AG04450 (cell line): ENCODE measurements around the gene APP. TPM values are rescaled to one million over a fixed set of nuclear protein-coding genes. Genes with fewer than 3 reads are reported as not detected.

Source experiments
- CTCF ChIA-PET: fragments of 300-600, 350-600 bp; formaldehyde crosslinking; extraction: SDS; loops from one replicate; lab custom pipeline; 2022; ENCODE audit warnings: antibody characterized with exemption, inconsistent platforms; lab: Charles Lee
- POLR2A ChIA-PET: fragments of 350-600 bp; formaldehyde crosslinking; extraction: SDS; loops from one replicate; lab custom pipeline; 2021; ENCODE audit warnings: antibody characterized with exemption, inconsistent platforms; lab: Yijun Ruan, JAX
- DNase-seq: peaks from one replicate; pipeline ENCODE4 v3.0.0-alpha.2; 2011; ENCODE audit warnings: low read depth, low spot score
- H3K27ac ChIP-seq: one replicate; pipeline ENCODE4 v1.5.1; 2012; ENCODE audit warnings: low read depth, low read length, control low read depth
- H3K27me3 ChIP-seq: one replicate; pipeline ENCODE4 v1.6.0; 2012; ENCODE audit warnings: low read length; ENCODE audit not compliant: control insufficient read depth, insufficient read depth
- H3K4me3 ChIP-seq: 2 replicates; pipeline ENCODE4 v1.5.1; 2011; ENCODE audit warnings: mild to moderate bottlenecking, low read depth, low read length, control low read depth
- H3K9me3 ChIP-seq: 2 replicates; pipeline ENCODE4 v1.5.1; 2012; ENCODE audit warnings: low read length; ENCODE audit not compliant: control insufficient read depth, insufficient read depth
- CTCF ChIP-seq: IDR thresholded peaks from 2 replicates; pipeline ENCODE4 v1.5.1; 2011; ENCODE audit warnings: low read depth, low read length, control low read depth, inconsistent platforms
- polyA plus RNA-seq: library from polyadenylated mRNA; depleted of rRNA; stranded (reverse); fragments of >200 nt; gene quantifications from 2 replicates; pipeline ENCODE4 v1.2.3, GENCODE V29; 2011

The APP gene
- polyA plus RNA-seq, 1 experiment = 870 TPM

- Histone ChIP-seq H3K9me3 (no peaks in the 10 kb centered on the region; the same call in 1 of the 2 replicates), H3K27me3 (no peaks in the 10 kb centered on the region), H3K27ac (no peak overlapping the region), H3K4me3 (no peak overlapping the region)
- POLR2A ChIA-PET = no interaction called here
- TF ChIP-seq CTCF = no peak
- DNase-seq = no peak
- CTCF ChIA-PET = interaction anchor here (1.4 to 1.8 kb wide), 2 partner anchors 25 to 26 kb away, joined by 3 to 5 read pairs; no protein-coding TSS in a partner anchor
Measured at GRCh38 chr21:25870084-25870483, 300.5 kb downstream of the APP start.

GRCh38 chr21:25867061-25867460 lies 303.5 kb downstream of the APP start:
- POLR2A ChIA-PET = no interaction called here
- H3K27ac ChIP-seq = no peak overlapping the region
- no peak for DNase-seq
- CTCF ChIA-PET = interaction anchor here (0.8 kb wide), 1 partner anchor 28 kb away, joined by 3 read pairs; no protein-coding TSS in a partner anchor
- no peaks in the 10 kb centered on the region for H3K9me3 ChIP-seq
- no peak for TF ChIP-seq CTCF
- H3K4me3 ChIP-seq = no peak overlapping the region
- H3K27me3 ChIP-seq = no peaks in the 10 kb centered on the region

GRCh38 chr21:25863747-25864146 lies 306.8 kb downstream of the APP start:
- ChIA-PET POLR2A (no interaction called here), CTCF (no interaction called here)
- DNase-seq = no peak
- TF ChIP-seq CTCF = no peak
- Histone ChIP-seq H3K4me3 (no peak overlapping the region), H3K27me3 (no peaks in the 10 kb centered on the region), H3K27ac (no peak overlapping the region), H3K9me3 (peaks cover 3% of the 10 kb centered on the region; the same call in 1 of the 2 replicates)

- peaks cover 3% of the 10 kb centered on the region; the same call in 1 of the 2 replicates for H3K9me3 ChIP-seq
- no peak overlapping the region for H3K27ac ChIP-seq
- H3K27me3 ChIP-seq = no peaks in the 10 kb centered on the region
- CTCF ChIA-PET = interaction anchor here (1.0 to 1.4 kb wide), 2 partner anchors 11 to 15 kb away, joined by 4 to 7 read pairs; no protein-coding TSS in a partner anchor
- POLR2A ChIA-PET = no interaction called here
- H3K4me3 ChIP-seq = no peak overlapping the region
- no peak for TF ChIP-seq CTCF
- DNase-seq = no peak
Measured at GRCh38 chr21:25863031-25863430, 307.5 kb downstream of the APP start.

GRCh38 chr21:25862596-25862995 lies 308.0 kb downstream of the APP start:
- peaks cover 3% of the 10 kb centered on the region; the same call in 1 of the 2 replicates for H3K9me3 ChIP-seq
- H3K4me3 ChIP-seq = no peak overlapping the region
- no peaks in the 10 kb centered on the region for H3K27me3 ChIP-seq
- DNase-seq = no peak
- peak; percentile 75 for TF ChIP-seq CTCF
- no peak overlapping the region for H3K27ac ChIP-seq
- POLR2A ChIA-PET = no interaction called here
- CTCF ChIA-PET = interaction anchor here (0.5 to 1.4 kb wide), 6 partner anchors 11 to 119 kb away, joined by 3 to 7 read pairs (median 4); no protein-coding TSS in a partner anchor
